IMR-90 (cell line): ENCODE measurements around the gene LALBA.
"Not testable (repeated sequence)": the region's sequence is repeated elsewhere in the genome, so short reads cannot be mapped to it uniquely, and the experiment has no call there.

Experiments
- BHLHE40 ChIP-seq: fragments of 150-350 bp; IDR thresholded peaks from 2 replicates; pipeline ENCODE4 v1.6.1; 2016; ENCODE audit warnings: mild to moderate bottlenecking, low read depth, low read length
- CEBPB ChIP-seq: IDR thresholded peaks from 2 replicates; pipeline ENCODE4 v1.6.1; 2012; ENCODE audit warnings: low read depth, low read length, improper control_type of control experiment
- MAFK ChIP-seq: IDR thresholded peaks from 2 replicates; pipeline ENCODE4 v1.6.1; 2012; ENCODE audit warnings: low read depth, low read length, improper control_type of control experiment
- MXI1 ChIP-seq: IDR thresholded peaks from 2 replicates; pipeline ENCODE4 v1.6.1; 2012; ENCODE audit warnings: low read depth, mild to moderate bottlenecking, low read length, moderate library complexity, borderline replicate concordance
- POLR2A ChIP-seq: IDR thresholded peaks from 2 replicates; pipeline ENCODE4 v1.6.1; 2012; ENCODE audit warnings: mild to moderate bottlenecking, low read depth, low read length
- RAD21 ChIP-seq: IDR thresholded peaks from 2 replicates; pipeline ENCODE4 v1.6.1; 2012; ENCODE audit warnings: low read length, improper control_type of control experiment
- SMC3 ChIP-seq: fragments of 150-350 bp; IDR thresholded peaks from 2 replicates; pipeline ENCODE4 v1.6.1; 2016; ENCODE audit warnings: low read depth, mild to moderate bottlenecking, antibody characterized with exemption, low read length, moderate library complexity
- TF ChIP-seq, protein P1 (sequence below): conservative IDR thresholded peaks from 2 replicates; pipeline ENCODE4 v1.5.1; 2012; ENCODE audit warnings: mild to moderate bottlenecking, low read depth, low read length, improper control_type of control experiment
- TF ChIP-seq, protein P2 (sequence below): fragments of 150-350 bp; IDR thresholded peaks from 2 replicates; pipeline ENCODE4 v1.6.1; 2016; ENCODE audit warnings: low read depth, mild to moderate bottlenecking, low read length, moderate library complexity, borderline replicate concordance
- TF ChIP-seq, protein P3 (sequence below): fragments of 150-350 bp; IDR thresholded peaks from 2 replicates; pipeline ENCODE4 v1.6.1; 2017; ENCODE audit warnings: mild to moderate bottlenecking, antibody characterized with exemption, low read length, low read depth

DNA sequence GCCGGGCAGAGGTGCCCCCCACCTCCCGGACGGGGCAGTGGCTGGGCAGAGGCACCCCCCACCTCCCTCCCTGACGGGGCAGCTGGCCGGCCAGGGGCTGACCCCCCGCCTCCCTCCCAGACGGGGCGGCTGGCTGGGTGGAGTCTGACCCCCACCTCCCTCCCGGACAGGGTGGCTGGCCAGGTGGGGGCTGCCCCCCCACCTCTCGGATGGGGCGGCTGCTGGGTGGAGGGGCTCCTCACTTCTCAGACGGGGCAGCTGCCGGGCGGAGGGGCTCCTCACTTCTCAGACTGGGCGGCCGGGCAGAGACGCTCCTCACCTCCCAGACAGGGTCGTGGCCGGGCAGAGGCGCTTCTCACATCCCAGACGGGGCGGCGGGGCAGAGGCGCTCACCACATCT is 49.5 kb downstream of the LALBA start:
- TF ChIP-seq MXI1, POLR2A, RAD21, SMC3, BHLHE40, CEBPB, MAFK: not testable (repeated sequence)
- TF ChIP-seq, protein P1, sequence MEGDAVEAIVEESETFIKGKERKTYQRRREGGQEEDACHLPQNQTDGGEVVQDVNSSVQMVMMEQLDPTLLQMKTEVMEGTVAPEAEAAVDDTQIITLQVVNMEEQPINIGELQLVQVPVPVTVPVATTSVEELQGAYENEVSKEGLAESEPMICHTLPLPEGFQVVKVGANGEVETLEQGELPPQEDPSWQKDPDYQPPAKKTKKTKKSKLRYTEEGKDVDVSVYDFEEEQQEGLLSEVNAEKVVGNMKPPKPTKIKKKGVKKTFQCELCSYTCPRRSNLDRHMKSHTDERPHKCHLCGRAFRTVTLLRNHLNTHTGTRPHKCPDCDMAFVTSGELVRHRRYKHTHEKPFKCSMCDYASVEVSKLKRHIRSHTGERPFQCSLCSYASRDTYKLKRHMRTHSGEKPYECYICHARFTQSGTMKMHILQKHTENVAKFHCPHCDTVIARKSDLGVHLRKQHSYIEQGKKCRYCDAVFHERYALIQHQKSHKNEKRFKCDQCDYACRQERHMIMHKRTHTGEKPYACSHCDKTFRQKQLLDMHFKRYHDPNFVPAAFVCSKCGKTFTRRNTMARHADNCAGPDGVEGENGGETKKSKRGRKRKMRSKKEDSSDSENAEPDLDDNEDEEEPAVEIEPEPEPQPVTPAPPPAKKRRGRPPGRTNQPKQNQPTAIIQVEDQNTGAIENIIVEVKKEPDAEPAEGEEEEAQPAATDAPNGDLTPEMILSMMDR = not testable (repeated sequence)
- TF ChIP-seq, protein P2, sequence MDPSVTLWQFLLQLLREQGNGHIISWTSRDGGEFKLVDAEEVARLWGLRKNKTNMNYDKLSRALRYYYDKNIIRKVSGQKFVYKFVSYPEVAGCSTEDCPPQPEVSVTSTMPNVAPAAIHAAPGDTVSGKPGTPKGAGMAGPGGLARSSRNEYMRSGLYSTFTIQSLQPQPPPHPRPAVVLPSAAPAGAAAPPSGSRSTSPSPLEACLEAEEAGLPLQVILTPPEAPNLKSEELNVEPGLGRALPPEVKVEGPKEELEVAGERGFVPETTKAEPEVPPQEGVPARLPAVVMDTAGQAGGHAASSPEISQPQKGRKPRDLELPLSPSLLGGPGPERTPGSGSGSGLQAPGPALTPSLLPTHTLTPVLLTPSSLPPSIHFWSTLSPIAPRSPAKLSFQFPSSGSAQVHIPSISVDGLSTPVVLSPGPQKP = not testable (repeated sequence)
- TF ChIP-seq, protein P3, sequence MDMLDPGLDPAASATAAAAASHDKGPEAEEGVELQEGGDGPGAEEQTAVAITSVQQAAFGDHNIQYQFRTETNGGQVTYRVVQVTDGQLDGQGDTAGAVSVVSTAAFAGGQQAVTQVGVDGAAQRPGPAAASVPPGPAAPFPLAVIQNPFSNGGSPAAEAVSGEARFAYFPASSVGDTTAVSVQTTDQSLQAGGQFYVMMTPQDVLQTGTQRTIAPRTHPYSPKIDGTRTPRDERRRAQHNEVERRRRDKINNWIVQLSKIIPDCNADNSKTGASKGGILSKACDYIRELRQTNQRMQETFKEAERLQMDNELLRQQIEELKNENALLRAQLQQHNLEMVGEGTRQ = not testable (repeated sequence)
